ENCODE measurements around the gene FDX2. TPM values are rescaled to one million over a fixed set of nuclear protein-coding genes. Genes with fewer than 3 reads are reported as not detected.

The FDX2 gene
- polyA plus RNA-seq, 1 donor from 2014 or later, result 82.7 TPM

DNA sequence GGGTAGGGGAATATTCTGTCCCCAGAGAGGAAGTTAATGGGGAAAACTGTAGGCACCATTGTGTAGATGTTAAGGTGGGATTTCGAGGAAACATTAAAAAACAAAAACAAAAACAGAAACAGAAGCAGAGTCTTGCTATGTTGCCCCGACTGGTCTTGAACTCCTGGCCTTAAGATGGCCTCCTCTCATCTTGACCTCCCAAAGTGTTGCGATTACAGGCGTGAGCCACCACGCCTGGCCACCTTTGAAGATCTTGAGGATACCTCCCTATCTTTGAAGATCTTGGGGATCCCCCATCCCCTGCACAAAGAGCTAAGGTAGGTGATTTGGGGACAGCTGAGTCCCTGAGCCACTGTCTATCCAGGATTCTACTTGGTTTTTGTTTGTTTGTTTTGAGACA lies 24.2 kb upstream of the FDX2 start:
- TF ChIP-seq, protein P1, sequence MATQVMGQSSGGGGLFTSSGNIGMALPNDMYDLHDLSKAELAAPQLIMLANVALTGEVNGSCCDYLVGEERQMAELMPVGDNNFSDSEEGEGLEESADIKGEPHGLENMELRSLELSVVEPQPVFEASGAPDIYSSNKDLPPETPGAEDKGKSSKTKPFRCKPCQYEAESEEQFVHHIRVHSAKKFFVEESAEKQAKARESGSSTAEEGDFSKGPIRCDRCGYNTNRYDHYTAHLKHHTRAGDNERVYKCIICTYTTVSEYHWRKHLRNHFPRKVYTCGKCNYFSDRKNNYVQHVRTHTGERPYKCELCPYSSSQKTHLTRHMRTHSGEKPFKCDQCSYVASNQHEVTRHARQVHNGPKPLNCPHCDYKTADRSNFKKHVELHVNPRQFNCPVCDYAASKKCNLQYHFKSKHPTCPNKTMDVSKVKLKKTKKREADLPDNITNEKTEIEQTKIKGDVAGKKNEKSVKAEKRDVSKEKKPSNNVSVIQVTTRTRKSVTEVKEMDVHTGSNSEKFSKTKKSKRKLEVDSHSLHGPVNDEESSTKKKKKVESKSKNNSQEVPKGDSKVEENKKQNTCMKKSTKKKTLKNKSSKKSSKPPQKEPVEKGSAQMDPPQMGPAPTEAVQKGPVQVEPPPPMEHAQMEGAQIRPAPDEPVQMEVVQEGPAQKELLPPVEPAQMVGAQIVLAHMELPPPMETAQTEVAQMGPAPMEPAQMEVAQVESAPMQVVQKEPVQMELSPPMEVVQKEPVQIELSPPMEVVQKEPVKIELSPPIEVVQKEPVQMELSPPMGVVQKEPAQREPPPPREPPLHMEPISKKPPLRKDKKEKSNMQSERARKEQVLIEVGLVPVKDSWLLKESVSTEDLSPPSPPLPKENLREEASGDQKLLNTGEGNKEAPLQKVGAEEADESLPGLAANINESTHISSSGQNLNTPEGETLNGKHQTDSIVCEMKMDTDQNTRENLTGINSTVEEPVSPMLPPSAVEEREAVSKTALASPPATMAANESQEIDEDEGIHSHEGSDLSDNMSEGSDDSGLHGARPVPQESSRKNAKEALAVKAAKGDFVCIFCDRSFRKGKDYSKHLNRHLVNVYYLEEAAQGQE (IDR thresholded peaks at IDR 0.05; ENCODE audit: borderline replicate concordance), result no peak
- no peak for TF ChIP-seq TAF1 (IDR thresholded peaks at IDR 0.05; ENCODE audit: low read depth)
- no peak for TF ChIP-seq SMC3 (conservative IDR thresholded peaks at IDR 0.05; ENCODE audit: poor library complexity)
- TF ChIP-seq, protein P2, sequence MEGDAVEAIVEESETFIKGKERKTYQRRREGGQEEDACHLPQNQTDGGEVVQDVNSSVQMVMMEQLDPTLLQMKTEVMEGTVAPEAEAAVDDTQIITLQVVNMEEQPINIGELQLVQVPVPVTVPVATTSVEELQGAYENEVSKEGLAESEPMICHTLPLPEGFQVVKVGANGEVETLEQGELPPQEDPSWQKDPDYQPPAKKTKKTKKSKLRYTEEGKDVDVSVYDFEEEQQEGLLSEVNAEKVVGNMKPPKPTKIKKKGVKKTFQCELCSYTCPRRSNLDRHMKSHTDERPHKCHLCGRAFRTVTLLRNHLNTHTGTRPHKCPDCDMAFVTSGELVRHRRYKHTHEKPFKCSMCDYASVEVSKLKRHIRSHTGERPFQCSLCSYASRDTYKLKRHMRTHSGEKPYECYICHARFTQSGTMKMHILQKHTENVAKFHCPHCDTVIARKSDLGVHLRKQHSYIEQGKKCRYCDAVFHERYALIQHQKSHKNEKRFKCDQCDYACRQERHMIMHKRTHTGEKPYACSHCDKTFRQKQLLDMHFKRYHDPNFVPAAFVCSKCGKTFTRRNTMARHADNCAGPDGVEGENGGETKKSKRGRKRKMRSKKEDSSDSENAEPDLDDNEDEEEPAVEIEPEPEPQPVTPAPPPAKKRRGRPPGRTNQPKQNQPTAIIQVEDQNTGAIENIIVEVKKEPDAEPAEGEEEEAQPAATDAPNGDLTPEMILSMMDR (IDR thresholded peaks at IDR 0.05; ENCODE audit: poor library complexity, severe bottlenecking), result no peak
- no peak for TF ChIP-seq EP300 (conservative IDR thresholded peaks at IDR 0.05; ENCODE audit: poor library complexity, severe bottlenecking)
- no peak for TF ChIP-seq RAD21 (conservative IDR thresholded peaks at IDR 0.05)
- TF ChIP-seq POLR2AphosphoS5 (IDR thresholded peaks at IDR 0.05), result no peak
- TF ChIP-seq EZH2 (IDR thresholded peaks at IDR 0.05; ENCODE audit: borderline replicate concordance, insufficient read depth, low read length, poor library complexity, severe bottlenecking), result no peak
- no peak for TF ChIP-seq MXI1 (conservative IDR thresholded peaks at IDR 0.05; ENCODE audit: poor library complexity, severe bottlenecking)
- no peak overlapping the region for H3K27ac ChIP-seq (ENCODE audit: low read length)
- no peaks in the 10 kb centered on the region for H3F3A ChIP-seq (ENCODE audit: insufficient read depth, low read length, poor library complexity, severe bottlenecking)
- H3K4me3 ChIP-seq (ENCODE audit: low read length), result no peak overlapping the region
- no peak overlapping the region for H3K9ac ChIP-seq (ENCODE audit: low read length)
- no peaks in the 10 kb centered on the region for H3K36me3 ChIP-seq (ENCODE audit: insufficient read depth, low read length)
- no peaks in the 10 kb centered on the region for H3K9me3 ChIP-seq (ENCODE audit: low read length)
- no peaks in the 10 kb centered on the region for H4K20me1 ChIP-seq (ENCODE audit: insufficient read depth)
- H3K4me2 ChIP-seq (ENCODE audit: low read length), result no peak overlapping the region
- no peaks in the 10 kb centered on the region for H3K9me2 ChIP-seq (ENCODE audit: insufficient read depth, low read length)
- no peaks in the 10 kb centered on the region for H3K79me2 ChIP-seq (replicated peaks; ENCODE audit: insufficient read depth, low read length)
- no peak overlapping the region for H2AFZ ChIP-seq (ENCODE audit: low read depth, low read length)
- no peaks in the 10 kb centered on the region for H3K27me3 ChIP-seq (ENCODE audit: insufficient read depth, low read depth, low read length)

DNA sequence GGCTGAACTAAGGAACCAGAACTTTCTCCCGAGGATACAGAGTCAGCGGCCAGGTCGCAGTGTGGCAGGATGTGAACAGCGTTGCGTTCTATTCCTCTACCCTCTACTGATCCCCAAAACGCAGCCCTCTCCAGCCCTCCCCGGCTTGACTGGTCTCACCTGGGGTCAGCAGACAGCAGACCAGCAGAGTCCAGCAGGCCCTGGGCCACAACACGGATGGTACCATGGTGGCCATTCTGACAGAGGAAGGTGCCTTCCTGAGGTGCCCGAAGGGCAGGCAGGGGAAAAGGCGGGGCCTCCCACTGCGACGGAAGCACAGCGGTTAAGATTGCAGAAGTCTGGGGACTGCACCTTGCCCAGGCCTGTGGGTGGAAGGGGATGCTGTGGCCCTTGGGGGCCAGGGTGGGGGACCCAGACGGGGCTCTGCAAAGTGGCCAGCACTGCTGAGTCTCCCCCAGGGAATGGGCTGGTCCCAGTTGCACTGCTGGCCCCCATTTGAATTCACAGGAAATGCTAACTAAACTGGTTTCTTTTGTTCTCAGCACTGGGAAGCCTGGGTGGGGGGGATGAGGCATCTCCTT lies 23.7 kb upstream of the FDX2 start, which contains the start of gene ICAM3:
TSS of gene ICAM3 (minus strand) at position 245 of the 581 bp plus-strand sequence. CDS start at position 235, 10 bp downstream.
- Histone ChIP-seq H3K79me2 (replicated peaks; ENCODE audit: insufficient read depth, low read length) (no peaks in the 10 kb centered on the region), H2AFZ (ENCODE audit: low read depth, low read length) (no peak within 1 kb of the TSS), H3K27me3 (ENCODE audit: insufficient read depth, low read depth, low read length) (no peaks in the 10 kb centered on the region), H3F3A (ENCODE audit: insufficient read depth, low read length, poor library complexity, severe bottlenecking) (no peaks in the 10 kb centered on the region), H3K36me3 (ENCODE audit: insufficient read depth, low read length) (no peaks in the 10 kb centered on the region), H3K4me3 (ENCODE audit: low read length) (no peak within 1 kb of the TSS), H3K9me2 (ENCODE audit: insufficient read depth, low read length) (no peaks in the 10 kb centered on the region), H4K20me1 (ENCODE audit: insufficient read depth) (no peaks in the 10 kb centered on the region), H3K4me2 (ENCODE audit: low read length) (no peak within 1 kb of the TSS), H3K27ac (ENCODE audit: low read length) (no peak within 1 kb of the TSS), H3K9ac (ENCODE audit: low read length) (no peak within 1 kb of the TSS), H3K9me3 (ENCODE audit: low read length) (no peaks in the 10 kb centered on the region)
- TF ChIP-seq, protein P1 (IDR thresholded peaks at IDR 0.05; ENCODE audit: borderline replicate concordance), result no peak
- TF ChIP-seq RAD21 (conservative IDR thresholded peaks at IDR 0.05) (no peak), EP300 (conservative IDR thresholded peaks at IDR 0.05; ENCODE audit: poor library complexity, severe bottlenecking) (no peak), SMC3 (conservative IDR thresholded peaks at IDR 0.05; ENCODE audit: poor library complexity) (no peak), TAF1 (IDR thresholded peaks at IDR 0.05; ENCODE audit: low read depth) (no peak), EZH2 (IDR thresholded peaks at IDR 0.05; ENCODE audit: borderline replicate concordance, insufficient read depth, low read length, poor library complexity, severe bottlenecking) (no peak), POLR2AphosphoS5 (IDR thresholded peaks at IDR 0.05) (no peak), MXI1 (conservative IDR thresholded peaks at IDR 0.05; ENCODE audit: poor library complexity, severe bottlenecking) (no peak)
- TF ChIP-seq, protein P2 (IDR thresholded peaks at IDR 0.05; ENCODE audit: poor library complexity, severe bottlenecking), result no peak

Data from neural cell (in vitro differentiated cells).